Measurements from ENCODE around the gene SERGEF.

Gene SERGEF

DNA sequence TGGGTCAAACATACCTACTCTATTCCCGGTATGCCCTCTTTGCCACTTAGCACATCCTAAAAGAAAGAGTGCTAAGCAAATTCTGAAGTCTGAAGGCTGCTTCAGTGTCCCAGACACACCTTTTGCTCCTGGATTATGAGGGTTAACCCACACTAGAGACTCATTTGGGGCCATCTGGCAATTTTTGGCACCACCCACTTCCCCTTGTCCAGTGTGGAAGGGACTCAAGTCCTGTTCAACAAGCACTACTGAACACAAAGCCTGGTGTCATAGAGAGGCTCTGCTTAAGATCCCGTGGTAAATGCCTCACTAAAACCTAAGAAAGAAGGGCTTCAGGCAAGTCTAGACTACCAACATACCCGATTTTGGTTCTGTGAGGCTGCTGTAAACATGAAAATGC, 85.8 kb downstream of the SERGEF start:
- Mint-ChIP-seq H3K9me3 (no peaks in the 10 kb centered on the region), H3K27ac (no peak overlapping the region), H3K4me1 (no peaks in the 10 kb centered on the region), H3K36me3 (peaks cover 7% of the 10 kb centered on the region), H3K27me3 (no peaks in the 10 kb centered on the region), H3K4me3 (no peak overlapping the region)
- DNase-seq, result no peak
- CTCF ChIA-PET, result no interaction called here

DNA sequence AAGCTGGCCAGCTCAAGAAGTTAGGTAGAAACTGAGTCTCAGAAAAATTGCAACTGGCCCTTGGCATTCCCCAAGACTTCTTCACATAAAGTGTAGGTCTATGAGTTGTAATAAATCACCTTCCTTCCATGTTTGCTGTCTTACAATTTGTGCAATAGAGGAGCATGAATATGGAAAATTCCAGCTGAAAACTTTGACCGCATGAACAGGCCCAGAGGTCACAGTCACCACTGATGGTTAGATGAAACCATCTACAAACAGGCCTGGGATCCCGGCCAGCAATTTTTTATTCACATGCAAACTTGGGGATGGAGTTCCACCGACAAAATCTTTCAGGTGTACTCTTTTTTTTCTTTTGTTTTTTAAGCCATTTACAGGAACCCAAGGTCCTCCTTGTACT, 88.1 kb downstream of the SERGEF start:
- H3K4me1 Mint-ChIP-seq, result no peaks in the 10 kb centered on the region
- no peaks in the 10 kb centered on the region for H3K27me3 Mint-ChIP-seq
- CTCF ChIA-PET, result no interaction called here
- no peak overlapping the region for H3K4me3 Mint-ChIP-seq
- no peaks in the 10 kb centered on the region for H3K9me3 Mint-ChIP-seq
- peaks cover 5% of the 10 kb centered on the region for H3K36me3 Mint-ChIP-seq
- DNase-seq, result no peak
- no peak overlapping the region for H3K27ac Mint-ChIP-seq

DNA sequence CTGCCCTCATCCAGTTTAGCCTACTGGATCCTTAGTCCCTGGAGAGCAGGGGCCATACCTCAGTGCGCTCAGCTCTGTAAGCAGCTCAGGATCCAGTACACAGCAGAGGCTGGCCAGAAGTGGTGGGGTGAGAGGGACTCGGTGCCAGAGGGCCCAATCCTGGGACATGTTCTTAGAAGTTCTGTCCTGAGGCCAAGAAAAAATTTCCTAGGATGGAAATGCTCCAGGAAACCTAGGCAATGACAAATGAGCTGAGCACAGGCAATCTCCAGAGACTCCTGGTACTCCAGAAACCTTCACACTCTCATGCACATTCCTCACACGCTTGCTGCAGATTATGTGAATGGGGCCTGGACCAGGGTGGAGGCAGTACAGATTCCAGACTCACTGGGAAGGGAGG, 89.6 kb downstream of the SERGEF start:
- Mint-ChIP-seq H3K27me3 (no peaks in the 10 kb centered on the region), H3K36me3 (peaks cover 5% of the 10 kb centered on the region)
- DNase-seq, result no peak

DNA sequence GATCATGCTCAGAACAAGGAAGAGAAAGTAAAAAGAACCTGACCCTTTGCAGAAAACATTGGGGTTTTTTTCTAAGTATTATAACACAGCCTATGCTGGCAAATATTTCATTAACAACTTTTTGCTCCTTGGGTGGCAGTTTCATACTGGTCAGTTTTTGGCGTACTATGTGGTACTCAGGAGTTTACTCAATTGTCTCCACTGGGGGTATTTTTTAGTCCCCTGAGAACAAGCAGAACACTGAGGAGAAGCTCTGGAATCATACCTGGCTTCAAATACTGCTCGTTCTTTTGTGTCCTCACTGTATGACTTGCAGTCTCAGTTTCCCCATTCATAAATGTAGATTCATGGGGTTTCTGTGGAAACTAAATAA, 90.4 kb downstream of the SERGEF start:
- H3K27me3 Mint-ChIP-seq, result no peaks in the 10 kb centered on the region
- DNase-seq, result no peak
- no peak overlapping the region for H3K4me3 Mint-ChIP-seq
- H3K9me3 Mint-ChIP-seq, result no peaks in the 10 kb centered on the region
- H3K27ac Mint-ChIP-seq, result no peak overlapping the region
- H3K4me1 Mint-ChIP-seq, result no peaks in the 10 kb centered on the region
- H3K36me3 Mint-ChIP-seq, result peaks cover 5% of the 10 kb centered on the region
- CTCF ChIA-PET, result interaction anchor here (1.4 kb wide), 1 partner anchor 9 kb away, joined by 4 read pairs; no protein-coding TSS in a partner anchor

More for the DNA sequence above, 89.6 kb downstream of the SERGEF start:
- Mint-ChIP-seq H3K9me3 (no peaks in the 10 kb centered on the region), H3K4me1 (no peaks in the 10 kb centered on the region), H3K4me3 (no peak overlapping the region), H3K27ac (no peak overlapping the region)
- CTCF ChIA-PET, result interaction anchor here (1.4 kb wide), 1 partner anchor 10 kb away, joined by 4 read pairs; no protein-coding TSS in a partner anchor

DNA sequence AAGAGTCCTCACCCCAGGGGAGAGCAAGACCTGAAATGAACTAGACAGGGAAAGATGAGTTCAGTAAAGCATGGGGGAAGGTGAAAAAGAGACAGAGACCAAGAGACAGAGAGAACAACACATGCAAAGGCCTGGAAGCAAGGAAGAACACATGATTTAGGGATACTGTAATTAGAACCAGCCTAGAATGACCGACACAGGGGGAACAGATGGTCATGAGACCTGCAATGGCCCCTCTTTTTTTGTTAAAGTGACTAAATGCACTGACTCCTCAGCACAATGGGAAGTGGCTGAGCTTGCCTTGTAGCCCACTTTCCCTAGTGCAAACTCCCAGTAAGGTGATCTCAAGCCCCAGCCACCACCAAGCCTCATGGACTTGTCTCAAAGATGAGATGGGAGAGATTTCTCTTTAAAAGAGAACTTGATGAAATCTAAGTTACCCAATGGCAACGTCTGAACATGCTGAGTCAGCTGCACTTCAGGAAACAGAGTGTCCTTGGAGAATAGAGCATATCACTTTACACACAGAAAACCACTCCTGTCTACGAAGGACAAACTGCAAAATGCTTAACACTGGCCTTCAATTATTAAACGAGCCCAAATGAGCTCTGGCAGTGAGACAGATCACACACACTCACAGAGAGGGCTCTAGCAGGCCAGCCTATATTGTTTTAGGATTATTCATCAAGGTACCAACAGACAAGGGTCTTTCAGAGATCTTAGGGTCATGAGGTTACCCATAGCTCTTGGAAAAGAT, 91.0 kb downstream of the SERGEF start:
- Mint-ChIP-seq H3K36me3 (peaks cover 4% of the 10 kb centered on the region), H3K27ac (no peak overlapping the region), H3K4me1 (no peaks in the 10 kb centered on the region), H3K4me3 (no peak overlapping the region), H3K9me3 (no peaks in the 10 kb centered on the region), H3K27me3 (no peaks in the 10 kb centered on the region)
- CTCF ChIA-PET, result interaction anchor here (1.4 kb wide), 1 partner anchor 9 kb away, joined by 4 read pairs; no protein-coding TSS in a partner anchor
- no peak for DNase-seq

DNA sequence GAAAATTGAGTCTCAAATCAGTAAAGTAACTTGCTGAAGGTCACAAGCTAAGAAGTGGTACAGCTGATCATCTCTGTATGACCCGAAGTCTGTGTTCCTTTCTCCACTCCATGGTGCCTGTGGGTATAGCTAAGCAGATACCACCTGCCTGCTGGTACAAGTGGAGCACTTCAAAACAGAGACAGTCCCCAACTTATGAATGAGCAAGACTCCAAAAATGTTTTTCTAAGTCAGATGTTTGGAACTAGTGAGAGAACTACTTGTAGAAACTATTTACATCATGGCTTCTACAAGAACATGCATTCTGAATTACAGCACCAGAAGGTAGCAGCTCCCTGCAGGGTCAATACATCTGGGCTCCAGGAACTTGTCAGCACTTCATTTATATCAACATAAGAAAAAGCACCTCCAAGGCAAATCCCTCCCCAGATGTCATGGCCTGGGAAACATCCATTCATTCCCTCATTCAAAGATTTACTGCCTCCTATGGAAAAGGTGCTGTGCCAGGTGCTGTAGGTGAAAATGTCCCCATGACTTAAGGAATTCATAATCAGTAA, 94.7 kb downstream of the SERGEF start:
- H3K9me3 Mint-ChIP-seq, result no peaks in the 10 kb centered on the region
- no peak for DNase-seq
- H3K27ac Mint-ChIP-seq, result no peak overlapping the region
- no peaks in the 10 kb centered on the region for H3K36me3 Mint-ChIP-seq
- no peaks in the 10 kb centered on the region for H3K27me3 Mint-ChIP-seq
- no peaks in the 10 kb centered on the region for H3K4me1 Mint-ChIP-seq
- no peak overlapping the region for H3K4me3 Mint-ChIP-seq
- CTCF ChIA-PET, result no interaction called here

DNA sequence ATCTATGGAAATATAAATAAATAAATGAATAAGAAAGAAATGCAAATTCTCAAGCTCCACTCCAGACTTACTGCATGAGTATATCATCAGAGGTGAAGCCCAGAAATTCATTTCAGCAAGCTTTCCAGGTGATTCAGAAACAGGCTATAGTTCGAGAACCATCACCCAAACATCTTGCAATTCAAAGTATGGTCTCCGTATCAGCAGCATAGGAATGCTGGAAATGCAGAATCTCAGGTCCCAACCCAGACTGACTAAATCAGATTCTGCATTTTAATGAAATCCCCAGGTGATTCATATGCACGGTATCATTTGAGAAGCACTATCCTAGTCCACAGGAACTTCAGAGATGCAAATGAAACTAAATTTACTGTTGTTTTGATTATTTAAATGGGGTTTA, 95.3 kb downstream of the SERGEF start:
- no peak overlapping the region for H3K4me3 Mint-ChIP-seq
- no peak overlapping the region for H3K27ac Mint-ChIP-seq
- H3K4me1 Mint-ChIP-seq, result no peaks in the 10 kb centered on the region
- CTCF ChIA-PET, result no interaction called here
- no peaks in the 10 kb centered on the region for H3K27me3 Mint-ChIP-seq
- DNase-seq, result no peak
- no peaks in the 10 kb centered on the region for H3K36me3 Mint-ChIP-seq
- no peaks in the 10 kb centered on the region for H3K9me3 Mint-ChIP-seq

DNA sequence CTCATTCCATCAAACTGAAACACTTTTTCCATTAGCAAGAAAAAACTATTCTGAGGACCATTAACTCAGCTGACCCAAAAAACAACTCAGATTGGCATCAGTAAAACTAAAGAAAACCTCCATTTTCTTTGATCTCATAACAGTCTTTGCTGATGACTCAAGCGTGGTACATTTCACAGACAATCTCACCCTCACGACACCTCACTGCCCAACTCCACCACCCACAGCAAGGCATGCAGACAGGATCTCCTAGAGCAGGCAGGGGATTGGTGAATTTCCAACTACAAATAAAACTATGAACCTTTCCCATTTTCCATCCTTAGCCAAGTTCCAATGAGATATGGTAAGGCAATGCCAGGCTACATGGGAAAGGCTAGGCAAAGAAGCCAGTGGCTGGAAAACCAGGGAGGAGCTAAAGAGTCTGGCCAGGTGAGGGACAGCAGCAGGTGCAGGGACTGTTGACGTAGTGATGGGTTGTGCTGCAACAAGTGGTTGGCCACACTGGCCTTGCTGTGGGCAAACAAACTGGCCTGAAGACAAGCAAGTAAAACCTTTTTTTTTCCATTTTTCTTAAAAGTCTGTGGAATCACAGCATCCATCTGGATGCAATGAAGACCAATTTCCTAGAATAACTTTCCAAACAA, 97.2 kb downstream of the SERGEF start:
- Mint-ChIP-seq H3K9me3 (no peaks in the 10 kb centered on the region), H3K27ac (no peak overlapping the region), H3K36me3 (peaks cover 3% of the 10 kb centered on the region), H3K27me3 (no peaks in the 10 kb centered on the region), H3K4me1 (no peaks in the 10 kb centered on the region), H3K4me3 (no peak overlapping the region)
- CTCF ChIA-PET, result no interaction called here
- DNase-seq, result no peak

DNA sequence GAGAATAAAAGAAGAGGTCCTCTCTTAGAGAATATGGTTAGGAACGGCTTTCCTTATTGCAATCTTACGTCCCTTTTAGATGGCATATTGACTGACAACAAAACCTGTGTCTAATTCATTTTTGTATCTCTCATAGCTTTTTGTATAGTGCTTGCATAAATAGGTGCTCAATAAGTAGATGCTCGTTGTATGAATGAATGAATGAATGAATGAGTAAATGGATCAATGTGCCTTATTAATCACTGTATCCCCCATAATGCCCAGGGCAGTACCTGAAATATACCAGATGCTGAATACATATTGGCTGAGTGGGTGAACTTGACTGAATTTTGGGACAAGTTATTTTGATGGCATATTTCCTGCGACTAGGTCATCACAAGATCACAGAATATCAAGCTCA, 97.9 kb downstream of the SERGEF start:
- H3K27ac Mint-ChIP-seq, result no peak overlapping the region
- CTCF ChIA-PET, result no interaction called here
- no peaks in the 10 kb centered on the region for H3K27me3 Mint-ChIP-seq
- H3K9me3 Mint-ChIP-seq, result no peaks in the 10 kb centered on the region
- H3K4me3 Mint-ChIP-seq, result no peak overlapping the region
- peaks cover 3% of the 10 kb centered on the region for H3K36me3 Mint-ChIP-seq
- no peak for DNase-seq
- H3K4me1 Mint-ChIP-seq, result no peaks in the 10 kb centered on the region

DNA sequence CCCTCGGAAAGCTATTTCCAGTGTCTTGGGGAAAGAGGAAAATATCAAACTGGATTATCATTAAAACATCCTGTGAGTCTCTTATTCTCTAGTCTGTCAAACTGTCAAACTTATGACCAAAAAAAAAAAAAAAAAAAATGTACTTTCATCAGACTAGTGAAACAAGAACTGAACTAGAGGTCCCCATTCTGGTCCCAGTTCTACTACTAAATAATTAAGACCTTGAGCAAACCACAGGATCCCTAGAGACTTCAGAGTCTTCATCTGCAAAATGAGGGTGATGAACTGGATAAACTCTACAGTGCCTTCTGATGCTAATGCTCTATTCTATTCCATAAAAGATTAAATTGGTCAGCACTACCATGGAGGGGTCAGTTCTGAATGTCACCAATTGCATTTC, 105.8 kb downstream of the SERGEF start:
- H3K9me3 Mint-ChIP-seq, result no peaks in the 10 kb centered on the region
- no peaks in the 10 kb centered on the region for H3K27me3 Mint-ChIP-seq
- H3K4me1 Mint-ChIP-seq, result no peaks in the 10 kb centered on the region
- H3K36me3 Mint-ChIP-seq, result peaks cover 3% of the 10 kb centered on the region
- no peak overlapping the region for H3K4me3 Mint-ChIP-seq
- no peak overlapping the region for H3K27ac Mint-ChIP-seq
- DNase-seq, result no peak
- CTCF ChIA-PET, result interaction anchor here (0.7 kb wide), 1 partner anchor 689 kb away, joined by 3 read pairs; no protein-coding TSS in a partner anchor

DNA sequence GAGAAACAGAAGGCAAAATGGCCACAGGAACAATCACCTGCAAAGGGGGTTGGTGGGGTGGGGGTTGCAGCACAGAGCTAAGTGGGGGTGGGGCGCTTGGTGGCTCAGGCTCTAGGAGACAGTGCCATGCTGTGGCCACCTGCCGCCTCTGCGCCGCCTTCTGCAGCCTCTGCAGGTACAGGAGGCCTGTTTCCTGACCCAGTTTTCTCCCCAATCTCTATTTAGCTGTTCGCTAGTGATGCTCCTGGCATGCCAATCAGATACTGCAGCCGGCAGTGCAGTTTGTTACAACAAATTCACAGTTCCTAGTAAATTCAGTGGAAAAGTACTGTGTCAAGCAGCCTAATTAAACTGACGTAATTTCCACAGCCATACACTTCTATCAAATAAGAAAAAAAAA, 106.4 kb downstream of the SERGEF start:
- CTCF ChIA-PET, result interaction anchor here (0.7 to 1.4 kb wide), 3 partner anchors 42 to 690 kb away, joined by 3 to 6 read pairs (median 3); no protein-coding TSS in a partner anchor
- H3K9me3 Mint-ChIP-seq, result no peaks in the 10 kb centered on the region
- no peaks in the 10 kb centered on the region for H3K36me3 Mint-ChIP-seq
- no peak for DNase-seq
- no peaks in the 10 kb centered on the region for H3K4me1 Mint-ChIP-seq
- H3K4me3 Mint-ChIP-seq, result no peak overlapping the region
- no peak overlapping the region for H3K27ac Mint-ChIP-seq
- no peaks in the 10 kb centered on the region for H3K27me3 Mint-ChIP-seq

DNA sequence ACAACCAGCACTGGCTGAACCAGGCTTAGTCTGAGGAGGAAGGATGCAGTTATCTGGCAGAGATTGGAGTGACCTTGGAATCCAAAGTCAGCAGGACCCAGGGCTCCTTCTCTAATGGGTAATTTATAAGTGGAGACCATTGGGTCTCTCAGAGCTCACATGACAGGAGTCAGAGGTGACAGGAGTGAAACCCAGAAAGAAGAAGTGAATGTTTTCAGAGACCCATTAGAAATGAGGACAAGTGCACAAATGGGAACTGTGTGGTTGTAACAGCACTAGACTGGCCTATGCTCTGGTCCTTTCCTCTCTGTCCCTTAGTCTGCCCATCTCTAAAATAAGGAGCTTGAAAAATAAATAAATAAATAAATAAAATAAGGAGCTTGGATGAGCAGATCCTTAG, 107.4 kb downstream of the SERGEF start:
- H3K27ac Mint-ChIP-seq, result no peak overlapping the region
- H3K27me3 Mint-ChIP-seq, result no peaks in the 10 kb centered on the region
- no peak overlapping the region for H3K4me3 Mint-ChIP-seq
- CTCF ChIA-PET, result interaction anchor here (1.1 to 1.4 kb wide), 2 partner anchors 41 to 175 kb away, joined by 3 to 6 read pairs; no protein-coding TSS in a partner anchor
- no peaks in the 10 kb centered on the region for H3K36me3 Mint-ChIP-seq
- no peaks in the 10 kb centered on the region for H3K4me1 Mint-ChIP-seq
- DNase-seq, result no peak
- no peaks in the 10 kb centered on the region for H3K9me3 Mint-ChIP-seq

DNA sequence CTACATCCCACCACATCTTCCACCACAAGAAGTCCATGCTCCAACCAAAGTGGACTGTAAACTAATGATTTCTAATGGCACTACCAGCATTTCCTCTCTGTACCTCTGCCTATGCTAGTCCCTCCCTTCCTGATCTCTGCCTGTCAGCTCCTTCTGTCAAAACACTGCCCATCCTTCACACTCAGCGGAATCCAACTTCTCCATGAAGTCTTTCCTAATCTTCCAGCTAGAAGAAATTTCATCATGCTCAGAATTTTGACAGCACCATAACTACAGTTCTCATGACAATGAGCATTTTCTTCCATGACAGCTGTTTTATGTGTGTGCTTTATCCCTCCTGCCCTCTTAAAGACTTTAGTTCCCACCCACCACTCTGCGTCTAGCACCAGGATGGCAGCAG, 111.4 kb downstream of the SERGEF start:
- Mint-ChIP-seq H3K9me3 (no peaks in the 10 kb centered on the region), H3K4me1 (no peaks in the 10 kb centered on the region), H3K27me3 (no peaks in the 10 kb centered on the region), H3K36me3 (no peaks in the 10 kb centered on the region), H3K27ac (no peak overlapping the region), H3K4me3 (no peak overlapping the region)
- CTCF ChIA-PET, result interaction anchor here (1.2 kb wide), 1 partner anchor 12 kb away, joined by 3 read pairs; no protein-coding TSS in a partner anchor
- no peak for DNase-seq

DNA sequence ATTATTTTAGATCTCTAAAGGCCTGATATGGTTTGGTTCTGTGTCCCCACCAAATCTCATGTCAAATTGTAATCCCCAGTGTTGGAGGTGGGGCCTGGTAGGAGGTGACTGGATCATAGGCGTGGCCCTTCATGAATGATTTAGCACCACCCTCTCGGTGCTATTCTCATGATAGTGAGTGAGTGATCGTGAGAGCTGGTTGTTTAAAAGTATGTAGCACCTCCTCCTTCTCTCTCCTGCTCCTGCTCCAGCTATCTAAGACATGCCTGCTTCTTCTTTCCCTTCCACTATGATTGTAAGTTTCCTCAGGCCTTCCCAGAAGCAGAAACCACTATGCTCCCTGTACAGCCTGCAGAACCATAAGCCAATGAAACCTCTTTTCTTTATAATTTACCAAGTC, 114.1 kb downstream of the SERGEF start:
- no peak overlapping the region for H3K27ac Mint-ChIP-seq
- DNase-seq, result no peak
- H3K9me3 Mint-ChIP-seq, result no peaks in the 10 kb centered on the region
- no peak overlapping the region for H3K4me3 Mint-ChIP-seq
- no peaks in the 10 kb centered on the region for H3K4me1 Mint-ChIP-seq
- H3K27me3 Mint-ChIP-seq, result no peaks in the 10 kb centered on the region
- H3K36me3 Mint-ChIP-seq, result no peaks in the 10 kb centered on the region
- CTCF ChIA-PET, result interaction anchor here (1.1 kb wide), 1 partner anchor 10 kb away, joined by 3 read pairs; no protein-coding TSS in a partner anchor

DNA sequence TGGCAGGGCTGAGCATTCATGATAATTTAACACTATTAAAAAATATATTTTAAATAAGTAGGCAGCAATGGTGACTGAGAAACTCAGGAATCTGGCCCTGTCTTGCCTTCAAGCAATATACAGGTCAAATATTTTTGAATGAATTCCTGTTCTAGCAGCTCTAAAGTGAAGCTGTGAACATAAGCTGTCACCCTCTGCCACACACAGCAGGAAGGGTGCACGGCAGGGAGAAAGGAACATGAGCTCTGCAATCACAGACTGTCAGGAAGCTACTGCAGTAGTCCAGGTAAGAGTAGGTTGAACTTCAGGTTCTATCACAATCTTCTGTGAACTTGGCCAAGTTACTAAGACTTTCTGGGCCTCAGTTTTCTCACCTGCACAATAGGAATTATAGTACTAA, 114.8 kb downstream of the SERGEF start:
- Mint-ChIP-seq H3K27me3 (no peaks in the 10 kb centered on the region), H3K36me3 (no peaks in the 10 kb centered on the region), H3K27ac (no peak overlapping the region), H3K4me1 (no peaks in the 10 kb centered on the region), H3K4me3 (no peak overlapping the region), H3K9me3 (no peaks in the 10 kb centered on the region)
- no peak for DNase-seq
- CTCF ChIA-PET, result interaction anchor here (1.1 kb wide), 1 partner anchor 9 kb away, joined by 3 read pairs; no protein-coding TSS in a partner anchor

Data from activated naive CD4-positive, alpha-beta T cell treated with anti-CD3 and anti-CD28 coated beads, Interleukin-2, amount 10 ng/mL, durations not matched to agents 7 days and 5 days (primary cell).